PC-9 (cell line): Measurements from ENCODE around the gene TRAF3IP1.

ENCODE experiments used
- CTCF ChIP-seq: fragments of 200-600 bp; sonication (generic); conservative IDR thresholded peaks from 2 replicates; pipeline ENCODE4 v1.6.1; 2017; ENCODE audit warnings: mixed run types, antibody characterized with exemption, mild to moderate bottlenecking, moderate library complexity
- EZH2 ChIP-seq: fragments of 200-600 bp; sonication (generic); IDR thresholded peaks from 2 replicates; pipeline ENCODE4 v1.8.0; 2017; ENCODE audit warnings: antibody characterized with exemption, low read depth

- TF ChIP-seq CTCF (no peak), EZH2 (no peak)
Observed at GRCh38 chr2:238289574-238289973, 30.7 kb upstream of the TRAF3IP1 start.
